ENCODE results near the gene ABITRAM.

ABITRAM gene

DNA sequence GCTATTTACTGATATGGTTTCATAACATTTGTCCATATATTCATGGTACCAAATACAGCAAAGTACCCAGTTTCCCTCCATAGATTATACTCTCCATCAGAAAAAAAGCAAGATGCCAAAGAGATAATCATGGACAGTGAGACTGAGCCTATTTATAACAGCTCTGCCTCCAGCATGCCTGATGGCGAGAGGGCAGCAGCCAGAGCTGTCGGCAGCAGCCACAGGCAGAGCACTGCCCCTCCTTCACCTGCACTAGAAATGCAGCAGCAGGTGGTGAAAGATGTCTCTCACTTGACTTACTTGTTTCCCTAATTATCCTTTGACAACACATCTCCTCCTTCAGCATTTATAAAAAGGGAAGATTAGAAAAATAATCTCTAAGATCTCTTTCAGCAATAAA lies 46.7 kb downstream of the ABITRAM start:
- no peaks in the 10 kb centered on the region for H3K27me3 ChIP-seq (ENCODE audit: insufficient read depth, low read depth, severe bottlenecking)
- no peak overlapping the region for H3K27ac ChIP-seq
- peaks cover 89% of the 10 kb centered on the region for H3K36me3 ChIP-seq
- no peaks in the 10 kb centered on the region for H3K9me3 ChIP-seq (ENCODE audit: severe bottlenecking)
- TF ChIP-seq, protein P1, sequence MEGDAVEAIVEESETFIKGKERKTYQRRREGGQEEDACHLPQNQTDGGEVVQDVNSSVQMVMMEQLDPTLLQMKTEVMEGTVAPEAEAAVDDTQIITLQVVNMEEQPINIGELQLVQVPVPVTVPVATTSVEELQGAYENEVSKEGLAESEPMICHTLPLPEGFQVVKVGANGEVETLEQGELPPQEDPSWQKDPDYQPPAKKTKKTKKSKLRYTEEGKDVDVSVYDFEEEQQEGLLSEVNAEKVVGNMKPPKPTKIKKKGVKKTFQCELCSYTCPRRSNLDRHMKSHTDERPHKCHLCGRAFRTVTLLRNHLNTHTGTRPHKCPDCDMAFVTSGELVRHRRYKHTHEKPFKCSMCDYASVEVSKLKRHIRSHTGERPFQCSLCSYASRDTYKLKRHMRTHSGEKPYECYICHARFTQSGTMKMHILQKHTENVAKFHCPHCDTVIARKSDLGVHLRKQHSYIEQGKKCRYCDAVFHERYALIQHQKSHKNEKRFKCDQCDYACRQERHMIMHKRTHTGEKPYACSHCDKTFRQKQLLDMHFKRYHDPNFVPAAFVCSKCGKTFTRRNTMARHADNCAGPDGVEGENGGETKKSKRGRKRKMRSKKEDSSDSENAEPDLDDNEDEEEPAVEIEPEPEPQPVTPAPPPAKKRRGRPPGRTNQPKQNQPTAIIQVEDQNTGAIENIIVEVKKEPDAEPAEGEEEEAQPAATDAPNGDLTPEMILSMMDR (IDR thresholded peaks at IDR 0.05; ENCODE audit: low read depth, low read length) = no peak
- no peak for DNase-seq
- no peak overlapping the region for H3K4me3 ChIP-seq (ENCODE audit: low read depth, low read length)

DNA sequence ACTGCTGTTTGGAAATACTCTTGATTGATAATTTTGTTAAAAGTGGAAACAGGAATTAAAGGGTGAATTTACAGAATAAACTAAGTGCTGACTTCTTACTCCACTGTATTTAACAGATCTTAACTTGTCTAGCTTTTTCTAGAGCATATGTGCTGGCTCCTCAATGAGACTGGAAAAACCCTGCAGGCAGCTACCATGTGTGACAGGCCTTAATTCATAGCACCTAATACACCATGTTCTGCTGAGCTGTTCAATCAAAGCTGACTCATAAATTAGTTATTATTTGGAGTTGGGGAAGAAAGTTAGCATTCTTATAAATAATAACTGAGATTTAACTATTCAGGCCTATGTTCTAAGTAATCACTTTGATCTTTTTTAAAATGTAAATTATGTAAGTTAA lies 49.7 kb downstream of the ABITRAM start:
- DNase-seq = no peak
- Histone ChIP-seq H3K9me3 (ENCODE audit: severe bottlenecking) (peaks cover 4% of the 10 kb centered on the region), H3K27me3 (ENCODE audit: insufficient read depth, low read depth, severe bottlenecking) (no peaks in the 10 kb centered on the region), H3K4me3 (ENCODE audit: low read depth, low read length) (no peak overlapping the region), H3K27ac (no peak overlapping the region), H3K36me3 (peaks cover 75% of the 10 kb centered on the region)
- TF ChIP-seq, protein P1 (IDR thresholded peaks at IDR 0.05; ENCODE audit: low read depth, low read length) = no peak

Data from WERI-Rb-1 (cell line).